GM12873 (cell line): Measurements from ENCODE around the gene PLAAT2.

Experiments used
- CTCF ChIP-seq: IDR thresholded peaks from 2 replicates; pipeline ENCODE4 v1.5.1; 2012; ENCODE audit warnings: low read depth, mild to moderate bottlenecking, moderate library complexity, low read length, control low read depth; ENCODE audit not compliant: insufficient read depth; ENCODE audit errors: missing control alignments

PLAAT2 gene

GRCh38 chr11:63558459-63559157, 4.6 kb downstream of the PLAAT2 start:
- TF ChIP-seq CTCF = no peak

- TF ChIP-seq CTCF = no peak
Observed at GRCh38 chr11:63557570-63557969, 5.6 kb downstream of the PLAAT2 start.

GRCh38 chr11:63556404-63557013, 6.7 kb downstream of the PLAAT2 start:
- TF ChIP-seq CTCF = no peak

- no peak for TF ChIP-seq CTCF
Observed at GRCh38 chr11:63554877-63555223, 8.3 kb downstream of the PLAAT2 start.

DNA sequence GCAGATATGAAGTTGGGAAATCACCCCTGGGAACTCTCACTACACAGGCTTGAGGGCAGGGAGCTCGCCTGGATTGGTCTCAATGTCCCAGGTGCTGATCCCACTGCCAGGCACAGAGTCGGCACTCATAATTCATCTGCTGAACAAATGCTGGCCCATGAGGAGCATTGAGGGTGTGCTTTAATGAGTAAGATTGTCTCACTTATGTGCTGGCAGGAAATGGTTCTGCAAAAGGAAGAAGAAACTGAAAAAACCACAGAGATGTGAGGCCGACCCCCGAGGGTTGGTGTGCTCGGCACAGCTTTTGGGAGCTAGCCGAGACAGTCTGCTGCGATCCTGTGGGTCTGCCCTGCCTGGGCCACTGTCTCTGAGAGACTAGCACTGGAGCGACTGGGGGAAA, 9.4 kb downstream of the PLAAT2 start:
- no peak for TF ChIP-seq CTCF

GRCh38 chr11:63552921-63553320, 10.3 kb downstream of the PLAAT2 start:
- no peak for TF ChIP-seq CTCF

DNA sequence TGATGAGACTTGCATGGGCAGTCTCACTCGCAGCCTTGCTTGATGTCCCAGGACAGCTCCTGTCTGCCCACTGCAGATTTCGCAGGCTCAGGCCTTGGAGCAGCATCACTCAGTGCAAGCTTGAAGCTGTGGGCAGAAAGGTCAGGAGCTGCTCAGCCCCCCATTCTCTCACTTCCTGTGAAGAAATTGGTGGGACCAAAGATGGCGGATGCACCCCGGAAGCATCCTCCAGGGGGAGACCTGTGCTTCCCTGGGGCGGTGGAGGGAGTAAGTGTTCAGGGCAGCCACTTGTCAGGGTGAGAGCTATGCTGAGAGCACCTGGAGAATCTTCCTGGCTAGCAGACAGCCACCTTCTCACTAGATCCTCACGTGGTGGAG, 11.3 kb downstream of the PLAAT2 start:
- TF ChIP-seq CTCF = no peak
